Stimulated activated CD8-positive, alpha-beta memory T cell treated with anti-CD3 and anti-CD28 coated beads, Interleukin-7, amount 100 ng/mL, for 24 hours (primary cell): ENCODE measurements around the gene PDGFRB.

Source experiments
- DNase-seq: peaks from one replicate; pipeline ENCODE4 v3.0.0-alpha.2; 2020; ENCODE audit warnings: low read depth

PDGFRB gene

GRCh38 chr5:150155258-150156026 lies at the start of gene PDGFRB:
TSS of gene PDGFRB (minus strand) at chr5:150155845. CDS start at chr5:150137047, 18,798 bp downstream.
- DNase-seq, result peak; percentile 23

- DNase-seq, result no peak
Measured at GRCh38 chr5:150204590-150204960, 48.9 kb upstream of the PDGFRB start.

GRCh38 chr5:150203832-150204589 lies 48.4 kb upstream of the PDGFRB start:
- no peak for DNase-seq

- DNase-seq, result no peak
Measured at GRCh38 chr5:150202501-150202900, 46.9 kb upstream of the PDGFRB start.

GRCh38 chr5:150197476-150197875 lies 41.8 kb upstream of the PDGFRB start:
- DNase-seq, result no peak

- no peak for DNase-seq
Measured at GRCh38 chr5:150196986-150197385, 41.3 kb upstream of the PDGFRB start.

GRCh38 chr5:150196514-150196913 lies 40.9 kb upstream of the PDGFRB start:
- DNase-seq, result no peak

GRCh38 chr5:150195736-150196485 lies 40.3 kb upstream of the PDGFRB start:
- DNase-seq, result no peak

GRCh38 chr5:150192462-150192861 lies 36.8 kb upstream of the PDGFRB start:
- DNase-seq, result no peak

GRCh38 chr5:150190987-150191386 lies 35.3 kb upstream of the PDGFRB start:
- no peak for DNase-seq

- DNase-seq, result no peak
Measured at GRCh38 chr5:150190503-150190979, 34.9 kb upstream of the PDGFRB start.

GRCh38 chr5:150189728-150190502 lies 34.3 kb upstream of the PDGFRB start, which contains the start of gene SLC6A7:
TSS of gene SLC6A7 (plus strand) at chr5:150190062. CDS start at chr5:150190328, 266 bp downstream.
- DNase-seq, result no peak

GRCh38 chr5:150189326-150189725 lies 33.7 kb upstream of the PDGFRB start:
- DNase-seq, result no peak

- no peak for DNase-seq
Measured at GRCh38 chr5:150188146-150188842, 32.6 kb upstream of the PDGFRB start.

- no peak for DNase-seq
Measured at GRCh38 chr5:150186897-150187296, 31.3 kb upstream of the PDGFRB start.

GRCh38 chr5:150186137-150186536 lies 30.5 kb upstream of the PDGFRB start:
- no peak for DNase-seq

- DNase-seq, result no peak
Measured at GRCh38 chr5:150184990-150185912, 29.6 kb upstream of the PDGFRB start.

GRCh38 chr5:150184006-150184405 lies 28.4 kb upstream of the PDGFRB start:
- no peak for DNase-seq

GRCh38 chr5:150183436-150183835 lies 27.8 kb upstream of the PDGFRB start:
- DNase-seq, result no peak

- DNase-seq, result no peak
Measured at GRCh38 chr5:150182774-150183173, 27.1 kb upstream of the PDGFRB start.
